ENCODE data around the gene CSTB. TPM values are rescaled to one million over a fixed set of nuclear protein-coding genes. Genes with fewer than 3 reads are reported as not detected.

Gene CSTB
- total and polyA plus RNA-seq, 2 of the 8 experiments (the other 6 are each of a cell fraction or from before 2014, with no cell fraction given), result 53.8 to 64.1 TPM

DNA sequence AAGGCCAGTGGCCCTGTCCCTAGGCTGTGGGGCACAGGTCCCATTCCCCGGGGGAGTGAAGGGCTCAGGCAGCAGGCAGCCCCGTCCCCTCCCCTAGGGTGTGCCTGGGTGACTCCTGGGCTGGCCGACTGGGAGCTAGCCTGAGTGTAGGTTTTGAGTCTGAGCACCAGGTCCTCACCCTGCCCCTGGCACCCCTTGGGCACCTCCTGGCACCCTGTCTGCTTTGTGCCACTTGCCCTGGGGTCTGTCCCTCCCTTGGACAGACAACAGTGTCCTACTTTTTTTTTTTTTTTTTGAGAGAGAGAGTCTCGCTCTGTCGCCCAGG is 37.5 kb upstream of the CSTB start:
- Histone ChIP-seq H3K79me1 (ENCODE audit: low read depth, low read length) (no peaks in the 10 kb centered on the region), H3K79me2 (ENCODE audit: control insufficient read depth in 1 of 2, insufficient read depth in 2 of 2, low read length in 2 of 2) (no peaks in the 10 kb centered on the region), H3K4me2 (ENCODE audit: insufficient read depth in 1 of 2, low read depth in 2 of 2, low read length in 2 of 2) (no peak overlapping the region), H3K9ac (replicated peaks in 1 of 4; ENCODE audit: extremely low read depth in 1 of 4, low read depth in 3 of 4, low read length in 3 of 4) (no peak overlapping the region), H4K8ac (ENCODE audit: extremely low read depth, insufficient read depth, low read length) (no peak overlapping the region), H3K4me3 (ENCODE audit: extremely low read depth in 1 of 4, insufficient read depth in 2 of 4, low read depth in 3 of 4, low read length in 4 of 4) (no peak overlapping the region), H4K91ac (replicated peaks; ENCODE audit: insufficient read length, low read length) (peak overlapping the region; percentile 45), H2AK5ac (ENCODE audit: low read depth, low read length) (no peak overlapping the region), H3K23ac (ENCODE audit: insufficient read length) (no peak overlapping the region), H2AFZ (ENCODE audit: low read length) (no peak overlapping the region), H2BK120ac (replicated peaks; ENCODE audit: low read depth, low read length) (no peak overlapping the region), H3K4me1 (replicated peaks in 1 of 4; ENCODE audit: control insufficient read depth in 3 of 4, insufficient read depth in 4 of 4, low read length in 3 of 4) (peaks cover 0 to 15% (median 12%) of the 10 kb centered on the region in 4 experiments; a peak in 6 of 7 replicates), H3K4ac (replicated peaks; ENCODE audit: insufficient read length, low read depth, low read length) (no peak overlapping the region), H2BK12ac (ENCODE audit: low read depth, low read length) (0 out of 2 replicates have a peak overlapping the region, but pooled peaks have one; percentile 43), H2BK20ac (ENCODE audit: low read length) (no peak overlapping the region), H2BK5ac (ENCODE audit: low read depth, low read length) (no peak overlapping the region), H3K27ac (ENCODE audit: low read depth, low read length) (no peak overlapping the region), H3K23me2 (ENCODE audit: low read depth, low read length) (peaks cover 2% of the 10 kb centered on the region; the same call in 1 of the 2 replicates), H3K14ac (ENCODE audit: insufficient read length) (no peak overlapping the region), H3K56ac (replicated peaks; ENCODE audit: insufficient read length, low read depth, low read length) (no peak overlapping the region), H2BK15ac (ENCODE audit: low read length) (no peak overlapping the region), H3K27me3 (replicated peaks in 1 of 4; ENCODE audit: control insufficient read depth in 3 of 4, extremely low read depth in 1 of 4, insufficient read depth in 3 of 4, low read length in 3 of 4) (no peaks in the 10 kb centered on the region), H3K36me3 (ENCODE audit: control insufficient read depth in 2 of 4, insufficient read depth in 4 of 4, low read length in 3 of 4) (no peaks in the 10 kb centered on the region), H4K5ac (ENCODE audit: insufficient read length, low read depth, low read length) (no peak overlapping the region), H4K20me1 (replicated peaks in 1 of 2; ENCODE audit: control insufficient read depth in 1 of 2, insufficient read depth in 2 of 2, low read length in 2 of 2) (peaks cover 1 to 2% of the 10 kb centered on the region in 2 experiments), H3K9me3 (ENCODE audit: insufficient read depth in 2 of 2, low read depth in 1 of 2, low read length in 1 of 2) (no peaks in the 10 kb centered on the region), H3K18ac (ENCODE audit: extremely low read depth, low read length) (no peak overlapping the region)
- DNase-seq (ENCODE audit: low read depth in 1 of 2, low spot score in 2 of 2) (no peak), FAIRE-seq (no peak)
- ChIA-PET CTCF (ENCODE audit: partially characterized antibody) (interaction anchor here (0.6 to 2.4 kb wide), 5 partner anchors 81 to 162 kb away, joined by 3 to 12 read pairs (median 4); no protein-coding TSS in a partner anchor), POLR2A (ENCODE audit: partially characterized antibody) (interaction anchor here (1.0 to 1.2 kb wide), 2 partner anchors 24 to 108 kb away, joined by 3 read pairs; no protein-coding TSS in a partner anchor)
- WGBS, 2 experiments (ENCODE audit: extremely low coverage in 1 of 2, insufficient coverage in 1 of 2, insufficient read length in 1 of 2, insufficient replicate concordance in 2 of 2, low coverage in 1 of 2, low lambda C conversion rate in 2 of 2, missing lambda C conversion rate in 1 of 2), result 100% methylated on average over 3 of the region's 5 CpGs; no CpG with 5 or more reads in 1 of the 2 experiments
- TF ChIP-seq SAP30 (IDR thresholded peaks at IDR 0.05; ENCODE audit: insufficient read depth, insufficient replicate concordance, low read length) (no peak), TBP (IDR thresholded peaks at IDR 0.05; ENCODE audit: low read depth, low read length) (no peak), SUZ12 (IDR thresholded peaks at IDR 0.05; ENCODE audit: low read length) (no peak), PHF8 (conservative IDR thresholded peaks at IDR 0.05; ENCODE audit: low read depth, low read length) (no peak), NANOG (IDR thresholded peaks at IDR 0.05; ENCODE audit: insufficient read depth, low read depth, low read length, poor library complexity, severe bottlenecking) (no peak), CBX8 (IDR thresholded peaks at IDR 0.05; ENCODE audit: borderline replicate concordance, low read depth, low read length) (no peak), EZH2 (IDR thresholded peaks at IDR 0.05; ENCODE audit: low read depth, low read length, severe bottlenecking) (no peak), POLR2A (IDR thresholded peaks at IDR 0.05; ENCODE audit: control extremely low read depth in 1 of 2, low read depth in 2 of 2, low read length in 2 of 2) (no peak), FOSL1 (IDR thresholded peaks at IDR 0.05; ENCODE audit: insufficient read depth, low read depth, low read length) (no peak), ASH2L (IDR thresholded peaks at IDR 0.05; ENCODE audit: low read length) (no peak), EGR1 (IDR thresholded peaks at IDR 0.05; ENCODE audit: borderline replicate concordance, low read depth, low read length) (no peak), YY1 (IDR thresholded peaks at IDR 0.05; ENCODE audit: low read depth, low read length) (no peak), KDM1A (IDR thresholded peaks at IDR 0.05; ENCODE audit: borderline replicate concordance, low read length) (no peak), SP1 (IDR thresholded peaks at IDR 0.05; ENCODE audit: low read depth, low read length) (no peak)
- TF ChIP-seq, protein P1, sequence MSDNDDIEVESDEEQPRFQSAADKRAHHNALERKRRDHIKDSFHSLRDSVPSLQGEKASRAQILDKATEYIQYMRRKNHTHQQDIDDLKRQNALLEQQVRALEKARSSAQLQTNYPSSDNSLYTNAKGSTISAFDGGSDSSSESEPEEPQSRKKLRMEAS (IDR thresholded peaks at IDR 0.05), result no peak
